SK-N-SH (cell line): ENCODE results near the gene TSPAN10. TPM values are rescaled to one million over a fixed set of nuclear protein-coding genes. Genes with fewer than 3 reads are reported as not detected.

Experiments
- CTCF ChIA-PET: fragments of 300-600, 350-600 bp; formaldehyde crosslinking; extraction: SDS; loops from one replicate; lab custom pipeline; 2021; lab: Yijun Ruan, JAX
- POLR2A ChIA-PET: fragments of 350-600 bp; sonication (Branson Sonifier 250); formaldehyde crosslinking; extraction: SDS; loops from one replicate; lab custom pipeline; 2020; ENCODE audit warnings: antibody characterized with exemption, inconsistent platforms; lab: Yijun Ruan, JAX
- DNase-seq: peaks from one replicate; pipeline ENCODE4 v3.0.0; 2012
- H2AFZ ChIP-seq: fragments of 200-600 bp; sonication (generic); 2 replicates; pipeline ENCODE4 v1.8.1; 2016; ENCODE audit warnings: antibody characterized with exemption, mild to moderate bottlenecking, low read depth
- H3F3A ChIP-seq: fragments of 200-600 bp; sonication (generic); replicated peaks from 2 replicates; pipeline ENCODE3; 2016; ENCODE audit warnings: antibody characterized with exemption, mild to moderate bottlenecking; ENCODE audit not compliant: insufficient read depth
- H3K27ac ChIP-seq, 2 experiments: fragments of 200-500 bp in 1 of 2; fragments of 200-600 bp in 1 of 2; sonication (Bioruptor generic) in 1 of 2; sonication (generic), shearing (Covaris generic) in 1 of 2; 2 replicates each; pipeline versions ENCODE4 v1.5.1 to v1.6.1; 2014 to 2016; ENCODE audit warnings: low read depth in 2 of 2, inconsistent platforms in 1 of 2, low read length in 1 of 2, mild to moderate bottlenecking in 1 of 2, mixed read lengths in 1 of 2
- H3K27me3 ChIP-seq: fragments of 200-600 bp; sonication (generic), shearing (Covaris generic); 2 replicates; pipeline ENCODE4 v1.6.1; 2016; ENCODE audit warnings: mixed run types; ENCODE audit not compliant: insufficient read depth
- H3K36me3 ChIP-seq, 2 experiments: fragments of 200-500 bp in 1 of 2; fragments of 200-600 bp in 1 of 2; sonication (Bioruptor generic) in 1 of 2; sonication (generic) in 1 of 2; replicated peaks in 1 of 2; 2 replicates each; pipeline versions ENCODE3 to v1.5.1; 2014 to 2016; ENCODE audit warnings: low read length in 1 of 2, mild to moderate bottlenecking in 1 of 2; ENCODE audit not compliant: insufficient read depth in 2 of 2, control insufficient read depth in 1 of 2
- H3K4me1 ChIP-seq, 2 experiments: fragments of 200-500 bp in 1 of 2; fragments of 200-600 bp in 1 of 2; sonication (Bioruptor generic) in 1 of 2; sonication (generic), shearing (Covaris generic) in 1 of 2; 2 replicates each; pipeline versions ENCODE4 v1.5.1 to v1.6.1; 2014 to 2016; ENCODE audit warnings: low read depth in 1 of 2, low read length in 1 of 2, mixed run types in 1 of 2; ENCODE audit not compliant: insufficient read depth in 2 of 2, control insufficient read depth in 1 of 2
- H3K4me2 ChIP-seq: fragments of 200-600 bp; sonication (generic), shearing (Covaris generic); 2 replicates; pipeline ENCODE4 v1.6.1; 2017; ENCODE audit warnings: mixed run types
- H3K4me3 ChIP-seq, 2 experiments: fragments of 200-500 bp in 1 of 2; fragments of 200-600 bp in 1 of 2; sonication (Bioruptor generic) in 1 of 2; sonication (generic), shearing (Covaris generic) in 1 of 2; 2 replicates each; pipeline versions ENCODE4 v1.5.1 to v1.8.1; 2014 to 2016; ENCODE audit warnings: low read depth in 2 of 2, inconsistent platforms in 1 of 2, low read length in 1 of 2, mild to moderate bottlenecking in 1 of 2, mixed read lengths in 1 of 2, moderate library complexity in 1 of 2
- H3K79me2 ChIP-seq: fragments of 200-600 bp; sonication (generic); 2 replicates; pipeline ENCODE4 v1.8.1; 2017; ENCODE audit warnings: mild to moderate bottlenecking; ENCODE audit not compliant: insufficient read depth
- H3K9ac ChIP-seq: fragments of 200-600 bp; sonication (generic); 2 replicates; pipeline ENCODE4 v1.6.1; 2017; ENCODE audit warnings: mixed run types
- H3K9me2 ChIP-seq: fragments of 200-600 bp; sonication (generic); 2 replicates; pipeline ENCODE4 v1.6.1; 2017; ENCODE audit warnings: mixed run types
- H3K9me3 ChIP-seq: fragments of 200-600 bp; sonication (generic); 2 replicates; pipeline ENCODE4 v1.6.1; 2017; ENCODE audit warnings: mixed run types, mild to moderate bottlenecking, moderate library complexity
- H4K20me1 ChIP-seq: fragments of 200-600 bp; sonication (generic); 2 replicates; pipeline ENCODE4 v1.6.1; 2017; ENCODE audit warnings: mild to moderate bottlenecking, mixed run types; ENCODE audit not compliant: insufficient read depth
- ELF1 ChIP-seq: IDR thresholded peaks from 2 replicates; pipeline ENCODE4 v1.4.0; 2012
- EZH2phosphoT487 ChIP-seq: fragments of 200-600 bp; sonication (generic); IDR thresholded peaks from 2 replicates; pipeline ENCODE4 v1.6.1; 2017; ENCODE audit warnings: low read depth, mixed run types, mild to moderate bottlenecking, antibody characterized with exemption, moderate library complexity, borderline replicate concordance
- FOSL2 ChIP-seq: IDR thresholded peaks from 2 replicates; pipeline ENCODE4 v1.4.0; 2012; ENCODE audit warnings: low read depth, mild to moderate bottlenecking, moderate library complexity, borderline replicate concordance
- FOXJ3 ChIP-seq: sonication (generic); formaldehyde crosslinking; IDR thresholded peaks from 2 replicates; pipeline ENCODE4 v1.5.1; 2020; ENCODE audit warnings: mild to moderate bottlenecking, missing genetic modification reagents
- FOXM1 ChIP-seq: IDR thresholded peaks from 2 replicates; pipeline ENCODE4 v1.4.0; 2012; ENCODE audit warnings: low read depth, mild to moderate bottlenecking
- GABPA ChIP-seq: IDR thresholded peaks from 2 replicates; pipeline ENCODE4 v1.4.0; 2012; ENCODE audit warnings: low read depth, mild to moderate bottlenecking
- MEF2A ChIP-seq: IDR thresholded peaks from 2 replicates; pipeline ENCODE4 v1.4.0; 2012; ENCODE audit warnings: low read depth, borderline replicate concordance
- NFIC ChIP-seq: IDR thresholded peaks from 2 replicates; pipeline ENCODE4 v1.4.0; 2012; ENCODE audit warnings: borderline replicate concordance
- NRF1 ChIP-seq: IDR thresholded peaks from 2 replicates; pipeline ENCODE4 v1.6.1; 2012; ENCODE audit warnings: low read depth, mild to moderate bottlenecking, low read length
- RCOR1 ChIP-seq: fragments of 150-350 bp; IDR thresholded peaks from 2 replicates; pipeline ENCODE4 v1.6.1; 2017; ENCODE audit warnings: antibody characterized with exemption, low read length
- RFX5 ChIP-seq: IDR thresholded peaks from 2 replicates; pipeline ENCODE4 v1.6.1; 2012; ENCODE audit warnings: mild to moderate bottlenecking, improper control_type of control experiment, low read length
- USF1 ChIP-seq: IDR thresholded peaks from 2 replicates; pipeline ENCODE4 v1.4.0; 2012; ENCODE audit warnings: low read depth, borderline replicate concordance
- USF2 ChIP-seq: fragments of 150-350 bp; IDR thresholded peaks from 2 replicates; pipeline ENCODE4 v1.6.1; 2017; ENCODE audit warnings: antibody characterized with exemption, low read length, low read depth, borderline replicate concordance
- ZBTB33 ChIP-seq: IDR thresholded peaks from 2 replicates; pipeline ENCODE4 v1.4.0; 2012; ENCODE audit warnings: low read depth, borderline replicate concordance
- WGBS: methylation state at CpG from one replicate; pipeline ENCODE4 v1.1.6; 2017; ENCODE audit warnings: low lambda C conversion rate; 5-methylcytosine and 5-hydroxymethylcytosine counted together
- polyA plus RNA-seq, 3 experiments: library from polyadenylated mRNA; depleted of rRNA; stranded (reverse); fragments of >200 nt; gene quantifications; 2 replicates each; pipeline ENCODE4 v1.2.3, GENCODE V29; 2012

The TSPAN10 gene
- polyA plus RNA-seq, 1 of the 3 experiments (the other 2 are of a cell fraction), result 6.0 TPM

GRCh38 chr17:81695211-81695610 lies 58.2 kb downstream of the TSPAN10 start (continued):
- TF ChIP-seq ZBTB33 (no peak), GABPA (no peak), RCOR1 (no peak), USF1 (no peak), NFIC (no peak), FOXJ3 (no peak), RFX5 (no peak), NRF1 (no peak)

GRCh38 chr17:81695801-81696200 lies 58.8 kb downstream of the TSPAN10 start:
- no peaks in the 10 kb centered on the region for H3K9me3 ChIP-seq
- WGBS, result 94% methylated on average over 21 of the region's 22 CpGs
- TF ChIP-seq ELF1 (no peak), FOXM1 (no peak), EZH2phosphoT487 (no peak), USF2 (no peak), NFIC (no peak), MEF2A (no peak), FOSL2 (no peak)
- TF ChIP-seq, all 33 proteins: peak for 0
- Histone ChIP-seq H2AFZ (no peak overlapping the region), H3K4me3 (no peak overlapping the region), H3K27ac (no peak overlapping the region), H3K9ac (no peak overlapping the region), H3K36me3 (peaks cover 46 to 81% of the 10 kb centered on the region in 2 experiments), H4K20me1 (peaks cover 49% of the 10 kb centered on the region), H3K4me2 (no peak overlapping the region), H3K79me2 (peaks cover 91% of the 10 kb centered on the region), H3K4me1 (peaks cover 0 to 2% of the 10 kb centered on the region in 2 experiments; a peak in 1 of 4 replicates), H3F3A (peaks cover 32% of the 10 kb centered on the region), H3K27me3 (no peaks in the 10 kb centered on the region), H3K9me2 (no peaks in the 10 kb centered on the region)
- no peak for DNase-seq
- CTCF ChIA-PET, result interaction anchor here (0.6 to 1.8 kb wide), 4 partner anchors 17 to 24 kb away, joined by 3 to 9 read pairs (median 3); no protein-coding TSS in a partner anchor
- POLR2A ChIA-PET, result interaction anchor here (0.6 to 1.3 kb wide), 3 partner anchors 11 to 28 kb away, joined by 3 to 6 read pairs (median 5); partner anchors contain the start of genes ARL16 and HGS
